AG04449 (cell line): ENCODE results near the gene TYRO3.

ENCODE experiments used
- CTCF ChIA-PET: fragments of 350-600 bp; formaldehyde crosslinking; extraction: SDS; loops from one replicate; lab custom pipeline; 2021; ENCODE audit warnings: antibody characterized with exemption; lab: Yijun Ruan, JAX
- POLR2A ChIA-PET: fragments of 400-600, 350-600 bp; formaldehyde crosslinking; extraction: SDS; loops from one replicate; lab custom pipeline; 2020; ENCODE audit warnings: antibody characterized with exemption, inconsistent platforms; lab: Yijun Ruan, JAX
- DNase-seq: peaks from one replicate; pipeline ENCODE4 v3.0.0-alpha.2; 2010; ENCODE audit warnings: low read depth, low spot score
- H3K4me3 ChIP-seq: 2 replicates; pipeline ENCODE4 v1.5.1; 2011; ENCODE audit warnings: low read depth, mild to moderate bottlenecking, control low read depth, low read length
- CTCF ChIP-seq: IDR thresholded peaks from one replicate; pipeline ENCODE4 v1.5.1; 2011; ENCODE audit warnings: mild to moderate bottlenecking, moderate library complexity, low read length, control low read depth, inconsistent platforms; ENCODE audit not compliant: insufficient read depth; ENCODE audit errors: missing control alignments

The TYRO3 gene

GRCh38 chr15:41630616-41631217, 71.7 kb downstream of the TYRO3 start:
- ChIA-PET CTCF (no interaction called here), POLR2A (no interaction called here)
- TF ChIP-seq CTCF, result no peak
- H3K4me3 ChIP-seq, result no peak overlapping the region
- DNase-seq, result no peak

- CTCF ChIA-PET, result interaction anchor here (2.1 kb wide), 1 partner anchor 28 kb away, joined by 5 read pairs; no protein-coding TSS in a partner anchor
- no peak overlapping the region for H3K4me3 ChIP-seq
- DNase-seq, result no peak
- POLR2A ChIA-PET, result no interaction called here
- TF ChIP-seq CTCF, result no peak
These were observed 73.0 kb downstream of the TYRO3 start for GRCh38 chr15:41631880-41632470.
